Raji (cell line): ENCODE results near the gene FOXP1.

Source experiments
- POLR2A ChIP-seq: IDR thresholded peaks from 2 replicates; pipeline ENCODE4 v1.6.1; 2011; ENCODE audit warnings: low read depth, low read length, control low read depth; ENCODE audit not compliant: insufficient read depth

The FOXP1 gene

DNA sequence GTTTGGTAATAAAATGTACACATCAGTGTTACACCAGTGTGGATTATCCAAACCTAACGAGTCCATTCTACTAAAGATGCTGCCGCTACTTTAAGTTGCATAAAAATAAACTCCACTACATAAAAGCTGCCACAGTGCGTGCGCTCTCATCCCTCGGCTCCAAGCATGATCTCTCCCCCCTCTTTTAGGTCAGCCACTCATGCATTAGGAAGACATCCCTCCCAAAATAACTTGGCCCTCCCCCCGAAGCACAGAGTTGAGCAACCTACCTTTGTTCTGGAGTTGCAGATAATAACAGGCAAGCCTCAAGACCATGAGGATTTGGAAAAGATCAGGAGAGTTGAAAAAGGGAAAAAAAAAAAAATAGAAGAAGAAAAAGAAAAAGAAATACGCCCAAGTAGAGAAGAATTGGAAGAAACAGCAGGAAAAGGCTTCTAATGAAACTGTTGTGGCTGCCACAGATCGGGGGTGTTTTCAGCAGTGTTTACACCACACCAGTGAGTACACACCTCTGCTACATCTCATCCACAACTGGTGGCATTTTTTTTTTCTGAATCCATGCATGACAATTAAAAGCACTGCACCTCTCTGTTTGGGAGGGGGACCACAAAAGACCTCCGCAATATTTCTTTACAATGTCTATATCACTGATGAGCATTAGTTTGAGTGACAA, 339.2 kb downstream of the FOXP1 start:
- no peak for TF ChIP-seq POLR2A

- TF ChIP-seq POLR2A = no peak
Measured at GRCh38 chr3:71243229-71243628, 340.3 kb downstream of the FOXP1 start.

GRCh38 chr3:71241981-71242560, 341.5 kb downstream of the FOXP1 start:
- no peak for TF ChIP-seq POLR2A

DNA sequence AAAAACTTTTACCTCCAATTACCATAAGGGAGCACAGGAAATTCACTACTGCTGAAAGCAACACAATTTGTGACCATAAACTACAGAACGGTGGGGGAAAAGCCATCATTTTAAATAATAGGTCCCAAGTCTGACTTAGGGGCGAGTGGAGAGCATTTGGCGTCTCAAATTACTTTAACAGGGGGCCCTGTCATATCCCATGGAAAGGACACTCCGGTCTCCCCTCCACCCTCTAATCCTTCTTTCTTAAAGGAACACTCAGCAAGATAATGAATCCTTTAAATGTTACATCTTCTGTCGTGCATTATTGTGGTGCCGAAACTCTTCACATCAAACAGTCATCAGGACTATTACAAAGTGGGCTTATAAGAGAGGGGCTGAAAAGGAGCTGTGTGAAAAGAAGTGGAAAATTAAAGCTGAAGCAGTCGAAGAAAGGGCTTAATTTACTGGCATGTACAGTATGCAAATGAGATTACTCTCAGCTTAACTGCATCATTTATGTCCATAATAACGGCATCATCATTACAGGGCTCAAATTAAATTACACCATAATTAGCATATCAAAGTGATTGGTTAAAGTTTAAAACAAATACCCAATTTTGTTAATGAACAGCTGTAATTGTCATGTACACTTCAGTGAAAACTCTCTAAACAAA, 342.2 kb downstream of the FOXP1 start:
- TF ChIP-seq POLR2A = no peak

DNA sequence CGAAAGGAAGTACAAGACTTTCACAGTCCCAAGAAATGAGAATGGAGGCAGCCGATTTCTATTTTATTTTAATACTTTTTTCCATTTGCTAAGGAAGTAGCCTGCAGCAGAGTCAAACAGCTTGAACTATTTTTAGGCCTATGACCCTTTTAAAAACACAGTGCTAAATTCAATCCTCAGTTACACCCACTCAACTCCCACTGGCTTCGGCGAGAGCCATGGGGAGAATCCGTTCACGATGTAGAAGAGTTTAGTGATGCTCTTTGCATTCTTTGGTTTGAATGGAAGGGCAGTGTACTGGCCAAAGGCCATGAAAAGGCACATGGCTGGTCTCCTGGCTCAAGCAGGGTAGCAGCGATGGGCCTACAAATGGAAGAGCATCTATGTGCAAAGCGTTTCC, 343.5 kb downstream of the FOXP1 start:
- no peak for TF ChIP-seq POLR2A

GRCh38 chr3:71238355-71238757, 345.2 kb downstream of the FOXP1 start:
- no peak for TF ChIP-seq POLR2A

- no peak for TF ChIP-seq POLR2A
Measured at GRCh38 chr3:71237672-71238071, 345.9 kb downstream of the FOXP1 start.

DNA sequence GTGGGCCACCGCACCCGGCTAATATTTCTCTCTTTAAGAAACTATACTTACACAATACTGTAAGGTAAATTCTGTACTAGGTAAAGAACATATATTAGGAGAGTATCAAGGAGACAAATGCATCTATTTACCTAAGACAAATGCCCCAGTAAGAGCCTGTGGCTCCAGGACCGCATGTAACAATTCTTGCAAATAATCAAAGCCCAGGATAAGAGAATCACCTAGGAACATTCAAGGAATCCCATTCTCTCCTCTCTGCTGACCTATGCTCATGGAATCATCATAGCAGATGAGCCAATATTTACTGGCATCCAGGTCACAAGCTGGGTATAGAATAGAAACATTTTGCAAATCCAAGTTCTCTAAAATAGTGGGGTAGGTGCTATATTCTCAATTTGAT, 347.7 kb downstream of the FOXP1 start:
- no peak for TF ChIP-seq POLR2A

DNA sequence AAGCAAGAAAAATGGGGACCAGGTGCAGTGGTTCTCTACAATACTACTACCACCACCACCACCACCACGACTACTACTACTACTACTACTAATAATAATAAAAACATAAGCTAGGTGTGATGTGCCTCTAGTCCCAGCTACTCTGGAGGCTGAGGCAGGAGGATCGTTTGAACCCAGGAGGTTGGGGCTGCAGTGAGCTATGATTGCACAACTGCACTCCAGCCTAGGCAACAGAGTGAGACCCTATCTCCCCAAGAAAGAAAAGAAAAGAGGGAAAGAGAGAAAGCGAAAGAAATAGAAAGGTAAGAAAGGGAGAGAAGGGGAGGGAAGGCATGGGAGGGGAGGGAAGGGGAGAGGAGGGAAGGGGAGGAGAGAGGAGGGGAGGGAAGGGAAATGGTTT, 350.6 kb downstream of the FOXP1 start:
- TF ChIP-seq POLR2A = no peak

GRCh38 chr3:71232175-71232679, 351.3 kb downstream of the FOXP1 start:
- no peak for TF ChIP-seq POLR2A

- no peak for TF ChIP-seq POLR2A
Measured at GRCh38 chr3:71231680-71232079, 351.8 kb downstream of the FOXP1 start.

- TF ChIP-seq POLR2A = no peak
Measured at GRCh38 chr3:71229905-71230657, 353.4 kb downstream of the FOXP1 start.

DNA sequence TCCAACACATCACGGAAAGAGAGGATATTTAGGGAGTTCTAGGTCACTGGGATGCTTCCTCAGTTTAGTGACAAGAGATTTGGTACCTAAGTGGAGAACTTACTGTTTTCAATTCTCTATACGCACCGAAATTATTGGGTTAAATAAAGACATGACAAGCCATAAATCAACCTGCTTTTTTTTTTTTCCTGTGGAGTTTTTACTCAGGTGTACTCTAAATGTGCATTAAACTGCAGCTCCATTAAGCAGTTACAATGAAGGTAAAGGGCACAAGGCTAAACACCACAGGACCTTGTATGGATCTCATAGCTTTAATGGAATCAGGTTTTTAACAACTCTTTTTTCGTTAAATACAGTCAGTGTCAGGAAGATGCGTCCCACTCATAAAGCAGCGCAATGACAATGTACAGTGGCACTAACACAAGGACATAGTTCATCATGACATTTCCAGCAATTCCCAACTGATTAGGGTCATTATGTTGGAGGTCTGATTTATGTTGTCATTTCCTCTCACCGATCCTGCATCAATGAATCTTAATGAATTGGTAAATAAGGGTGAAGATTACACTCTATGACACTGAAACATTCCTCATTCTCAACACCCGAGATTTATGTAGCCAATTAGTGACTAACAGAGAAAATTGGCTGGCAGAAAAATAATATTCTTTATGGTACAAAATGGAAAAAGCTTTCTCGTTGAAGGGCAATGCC, 355.2 kb downstream of the FOXP1 start:
- TF ChIP-seq POLR2A = no peak

GRCh38 chr3:71227270-71227661, 356.3 kb downstream of the FOXP1 start:
- TF ChIP-seq POLR2A = no peak
